NCI-H146 (cell line): Measurements from ENCODE around the gene PKDREJ.
"Not testable (repeated sequence)": the region's sequence is repeated elsewhere in the genome, so short reads cannot be mapped to it uniquely, and the experiment has no call there.

ENCODE experiments used
- DNase-seq: peaks from one replicate; lab custom pipeline; 2025; lab: John Stamatoyannopoulos, UW

The PKDREJ gene

GRCh38 chr22:46288846-46289243, 25.7 kb upstream of the PKDREJ start:
- no peak for DNase-seq

DNA sequence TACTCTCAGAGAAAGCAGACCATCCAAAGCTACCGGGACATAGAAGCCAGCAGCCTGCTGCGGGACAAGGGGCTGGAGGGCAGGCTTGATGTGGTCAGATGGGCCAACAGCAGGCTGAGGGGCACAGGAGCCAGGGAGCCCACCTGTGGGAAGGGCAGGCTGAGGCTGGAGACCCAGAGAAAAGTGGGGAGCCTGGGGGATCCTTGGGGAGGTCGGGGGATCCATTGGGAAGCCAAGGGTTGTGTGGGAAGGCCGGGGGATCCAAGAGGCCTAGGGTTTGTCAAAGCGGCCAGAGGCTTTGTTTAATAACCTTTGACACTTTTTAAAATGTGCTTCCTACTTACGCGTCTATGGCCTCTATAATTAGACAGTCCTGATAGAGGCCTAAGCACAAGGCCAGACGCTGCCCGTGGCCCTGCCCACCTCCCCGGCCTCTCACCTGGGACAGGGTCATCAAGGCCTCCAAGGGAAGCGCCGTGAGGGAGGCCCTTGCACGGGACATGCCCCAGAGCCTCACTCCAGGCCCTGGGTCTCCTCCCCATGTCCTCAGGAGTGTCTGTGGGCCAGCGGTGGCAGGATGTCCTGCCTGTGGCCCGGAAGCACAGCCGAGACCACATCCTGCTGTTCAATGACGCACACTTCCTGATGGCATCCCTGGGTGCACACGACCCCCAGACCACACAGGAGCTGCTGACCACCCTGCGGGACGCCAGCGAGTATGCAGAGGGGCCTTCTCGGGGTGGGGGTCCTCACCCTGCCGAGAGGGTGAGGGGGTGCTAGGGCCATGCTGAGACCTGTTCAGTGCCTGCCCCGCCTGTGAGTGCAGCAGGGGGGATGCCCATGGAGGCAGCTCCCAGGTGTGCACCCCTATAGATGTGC, 25.0 kb upstream of the PKDREJ start:
- no peak for DNase-seq

DNA sequence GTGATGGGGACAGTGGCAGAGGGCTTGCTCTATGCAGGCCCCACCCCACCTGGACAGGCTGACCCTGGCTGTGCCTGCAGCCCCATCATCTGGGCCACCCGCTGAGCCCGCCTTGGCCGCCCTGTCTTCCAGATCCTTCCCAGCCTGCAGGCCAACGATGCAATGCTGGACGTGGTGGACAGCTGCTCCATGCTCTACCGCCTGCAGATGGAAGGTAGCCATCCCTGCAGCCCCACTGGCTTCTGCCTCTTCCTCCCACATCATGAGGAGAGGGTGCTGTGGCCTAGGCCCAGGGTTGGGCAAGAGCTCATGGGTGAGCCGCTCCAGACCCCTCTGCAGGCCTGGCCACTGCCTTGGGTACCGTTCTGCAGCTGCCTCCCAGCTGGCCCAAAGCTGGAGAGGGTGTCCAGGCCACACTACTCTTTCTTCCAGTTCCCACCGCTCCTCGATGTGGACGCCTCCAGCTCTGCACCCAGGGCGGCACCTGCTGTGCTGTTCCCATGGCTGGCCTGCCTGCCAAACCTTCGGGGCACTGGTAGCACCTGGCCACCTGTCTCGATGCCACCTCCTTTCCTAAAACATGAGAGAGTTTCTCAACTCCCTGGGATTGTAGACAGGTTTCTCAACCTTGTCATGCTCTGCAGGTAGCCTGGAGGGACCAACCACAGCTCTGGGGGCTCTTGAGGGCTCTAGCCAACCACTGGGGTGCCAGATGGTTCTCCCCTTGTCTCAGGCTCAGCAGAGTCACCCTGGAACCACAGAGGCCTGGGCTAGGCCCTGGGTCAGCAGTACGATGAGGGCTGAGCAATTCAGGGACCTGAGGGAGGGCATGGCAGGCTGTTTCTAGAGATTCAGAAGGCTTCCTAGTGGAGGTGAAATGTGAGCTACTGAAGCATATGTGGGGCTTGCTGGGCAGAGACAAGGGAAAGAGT, 24.1 kb upstream of the PKDREJ start:
- DNase-seq = no peak

GRCh38 chr22:46286006-46286405, 22.9 kb upstream of the PKDREJ start:
- DNase-seq = no peak

- DNase-seq = no peak
Observed at GRCh38 chr22:46281866-46282678, 18.9 kb upstream of the PKDREJ start.

DNA sequence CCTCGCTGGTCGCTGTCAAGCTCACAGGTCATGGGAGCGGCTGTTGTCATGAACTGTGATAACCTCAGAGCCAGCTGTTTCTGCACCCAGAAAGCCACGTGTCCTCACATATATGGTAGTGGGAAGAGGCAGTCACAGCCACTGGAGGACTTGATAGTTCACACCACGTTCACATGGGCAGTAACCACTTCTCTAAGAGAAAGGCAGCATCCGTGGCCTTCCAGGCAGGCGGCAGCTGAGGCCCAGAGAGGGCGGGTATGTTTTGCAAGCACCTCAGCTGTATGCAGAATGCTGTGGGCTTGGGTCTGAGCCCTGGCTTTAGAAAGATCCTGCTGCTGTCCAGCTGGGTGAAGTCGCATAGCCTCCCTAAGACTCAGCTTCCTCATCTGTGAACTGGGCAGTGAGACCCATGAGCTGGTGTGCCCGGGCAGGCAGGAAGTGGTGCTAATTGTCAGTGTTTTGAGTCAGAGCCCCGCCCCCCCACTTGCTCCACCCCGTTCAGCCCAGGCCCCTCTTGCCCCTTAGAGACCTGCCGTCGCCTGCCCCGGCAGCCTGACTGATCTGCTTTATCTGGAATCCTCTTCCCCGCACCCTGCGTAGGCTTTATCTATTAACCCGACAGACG, 18.0 kb upstream of the PKDREJ start:
- DNase-seq = no peak

GRCh38 chr22:46280063-46280817, 17.1 kb upstream of the PKDREJ start:
- DNase-seq = no peak

DNA sequence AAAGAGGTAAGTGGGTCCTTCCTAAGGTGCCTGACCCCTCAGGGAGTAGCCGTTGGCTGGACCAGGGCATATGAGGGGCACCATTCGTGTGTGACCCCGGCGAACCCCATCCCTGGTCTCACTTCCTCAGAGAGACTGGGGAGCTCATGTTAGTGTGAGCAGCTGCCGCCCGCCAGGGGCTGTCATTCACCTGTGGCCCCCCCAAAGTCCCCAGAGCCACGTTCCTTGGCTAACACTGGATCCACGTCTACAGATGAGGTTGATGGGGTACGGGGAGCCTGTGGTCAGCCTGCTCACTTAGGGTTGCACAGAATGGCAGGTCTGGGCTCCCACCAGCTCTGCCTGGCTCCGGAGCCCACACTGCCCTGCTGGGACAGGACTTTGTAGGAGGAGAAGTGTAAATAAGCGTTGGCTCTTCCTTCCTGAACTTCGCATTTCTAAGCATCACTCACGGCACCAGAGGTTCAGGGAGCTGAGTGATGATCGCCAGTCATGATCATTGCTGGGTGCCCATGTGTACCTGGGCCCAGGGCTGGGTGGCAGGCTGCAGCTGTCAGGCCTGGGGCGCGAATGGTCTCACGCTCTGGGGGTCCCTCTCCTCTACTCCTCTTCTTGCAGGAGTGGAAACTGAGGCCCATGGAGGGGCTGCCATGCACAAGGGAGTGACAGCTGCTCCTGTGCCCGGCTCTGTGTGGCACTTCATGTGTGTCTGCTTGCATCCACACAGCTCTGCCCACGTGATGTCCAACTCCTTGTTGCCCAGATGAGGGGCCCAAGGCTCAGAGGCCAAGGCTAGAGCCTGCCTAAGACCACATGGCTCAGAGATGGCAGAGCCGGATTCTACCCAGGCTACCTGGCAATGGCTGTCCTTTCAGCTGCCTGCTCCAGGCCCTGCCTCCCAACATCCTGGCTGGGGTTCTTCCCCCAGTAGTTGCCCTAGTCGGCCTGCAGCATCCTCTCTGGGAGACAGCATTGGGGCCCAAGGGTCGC, 15.8 kb upstream of the PKDREJ start:
- DNase-seq = no peak

DNA sequence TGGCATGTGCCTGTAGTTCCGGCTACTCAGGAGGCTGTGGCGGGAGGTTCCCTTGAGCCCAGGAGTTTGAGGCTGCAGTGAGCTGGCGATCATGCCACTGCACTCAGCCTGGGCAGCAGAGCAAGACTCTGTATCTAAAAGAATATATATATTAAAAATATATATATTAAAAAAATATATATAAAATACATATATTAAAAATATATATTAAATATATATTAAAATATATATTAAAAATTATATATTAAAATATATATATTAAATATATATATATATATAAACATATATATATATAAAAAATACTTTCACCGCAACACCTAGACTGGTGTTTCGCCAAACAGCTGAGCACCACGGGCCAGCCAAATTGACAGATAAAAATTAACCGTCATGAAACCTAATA, 13.4 kb upstream of the PKDREJ start:
- no peak for DNase-seq

- no peak for DNase-seq
Observed at GRCh38 chr22:46275455-46276122, 12.4 kb upstream of the PKDREJ start.

DNA sequence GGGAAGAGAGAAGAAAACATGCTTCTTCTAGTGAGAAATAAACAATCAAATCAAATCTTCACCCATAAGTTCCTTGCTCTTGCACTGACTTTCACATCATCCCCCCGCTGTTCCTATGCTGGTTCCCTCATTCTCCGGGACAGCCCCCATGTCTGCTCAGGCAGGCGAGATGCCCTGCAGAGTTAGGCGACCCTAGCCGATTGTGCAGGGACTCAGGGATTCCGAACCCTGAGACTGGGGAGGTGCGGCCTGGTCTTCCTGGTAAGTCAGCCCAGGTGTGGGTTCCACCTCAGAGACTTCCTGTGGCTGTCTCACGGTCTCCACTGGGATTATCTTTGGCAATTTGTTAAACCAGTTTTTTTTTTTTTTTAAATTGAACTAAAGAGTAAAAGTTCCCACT, 11.2 kb upstream of the PKDREJ start:
- DNase-seq = no peak

DNA sequence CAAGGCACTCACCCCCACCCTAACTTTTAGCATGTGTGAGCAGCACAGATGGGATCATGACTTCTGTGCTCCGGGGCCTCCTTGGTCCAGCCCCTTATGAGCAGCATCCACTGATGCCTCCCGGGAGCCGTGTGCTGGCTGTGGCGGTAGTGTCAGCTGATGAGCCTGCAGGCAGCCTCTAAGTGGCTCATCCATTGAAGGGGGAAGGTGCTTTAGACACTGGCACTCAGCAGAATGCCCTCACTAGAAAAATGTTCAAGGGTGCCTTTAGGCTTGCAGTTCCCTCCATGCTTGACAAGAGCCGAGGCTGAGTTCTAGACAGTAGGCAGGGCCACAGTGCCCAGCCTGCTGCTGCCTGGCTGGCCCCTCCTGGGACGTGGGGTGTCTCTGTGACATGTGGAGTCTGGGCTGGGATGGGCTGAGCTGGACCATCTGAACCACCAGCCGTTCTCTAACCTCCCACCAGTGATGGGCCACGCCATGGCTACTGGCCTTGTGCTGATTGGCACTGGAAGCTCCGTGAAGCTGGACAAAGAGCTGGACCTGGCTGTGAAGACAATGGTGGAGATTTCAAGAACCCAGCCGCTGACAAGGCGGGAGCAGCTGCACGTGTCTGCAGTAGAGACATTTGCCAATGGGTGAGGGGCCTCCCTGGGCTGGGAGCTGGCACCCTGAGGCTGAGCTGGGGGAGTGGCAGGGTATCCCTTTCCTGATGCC, 10.4 kb upstream of the PKDREJ start:
- no peak for DNase-seq

DNA sequence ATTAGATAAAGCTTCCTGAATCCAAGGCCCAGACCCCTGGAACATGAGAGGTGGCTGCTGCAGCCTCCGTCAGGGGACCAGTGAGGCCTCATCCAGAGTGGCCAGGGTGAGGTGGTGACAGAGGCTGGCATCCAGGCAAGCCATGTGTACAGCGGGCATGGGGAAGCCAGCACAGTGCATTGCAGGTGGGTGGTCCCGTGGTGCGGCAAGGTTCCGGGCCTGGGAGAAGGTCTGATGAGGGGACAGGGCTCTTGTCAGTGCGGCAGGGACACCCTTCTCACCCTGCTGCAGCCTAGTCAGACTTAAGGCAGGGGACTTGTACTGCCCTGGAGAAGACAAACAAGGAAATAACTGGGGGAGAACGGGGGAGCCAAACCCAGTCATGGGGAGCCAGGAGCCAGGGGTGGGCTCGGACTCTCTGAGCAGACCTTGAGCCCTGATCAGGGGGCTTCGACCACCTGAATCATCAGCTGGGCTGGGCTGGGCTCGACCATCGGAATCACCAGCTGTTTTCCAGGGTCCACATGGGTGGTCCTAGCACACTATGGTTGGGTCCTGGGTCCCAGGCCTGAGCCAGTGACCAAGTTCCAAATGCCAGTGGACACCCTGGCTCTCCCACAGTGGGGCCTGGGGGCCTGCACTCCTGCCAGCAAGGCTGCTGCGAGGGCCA, 9.8 kb upstream of the PKDREJ start:
- DNase-seq = no peak

- DNase-seq = no peak
Observed at GRCh38 chr22:46272196-46272595, 9.1 kb upstream of the PKDREJ start.

DNA sequence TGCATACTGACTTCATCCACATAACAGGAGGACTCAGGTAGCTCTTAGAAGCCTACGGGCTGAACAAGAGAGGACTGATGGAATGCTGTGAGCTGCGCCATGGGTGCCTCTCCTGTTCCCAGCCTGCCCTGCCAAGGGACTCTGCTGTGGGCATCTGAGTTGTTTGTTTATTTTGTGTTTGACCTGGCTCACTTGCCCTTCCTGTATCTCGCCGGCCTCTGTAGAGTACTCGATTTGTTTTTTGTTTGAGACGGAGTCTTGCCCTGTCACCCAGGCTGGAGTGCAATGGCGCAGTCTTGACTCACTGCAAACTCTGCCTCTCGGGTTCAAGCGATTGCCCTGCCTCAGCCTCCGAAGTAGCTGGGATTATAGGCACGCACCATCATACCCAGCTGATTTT, 6.4 kb upstream of the PKDREJ start:
- DNase-seq = no peak

- peak; percentile 66 for DNase-seq
Observed at GRCh38 chr22:46267431-46268279, 4.5 kb upstream of the PKDREJ start, which contains the start of gene TTC38. TTC38 (plus strand) TSS chr22:46268008; CDS start chr22:46268040, 32 bp downstream.

DNA sequence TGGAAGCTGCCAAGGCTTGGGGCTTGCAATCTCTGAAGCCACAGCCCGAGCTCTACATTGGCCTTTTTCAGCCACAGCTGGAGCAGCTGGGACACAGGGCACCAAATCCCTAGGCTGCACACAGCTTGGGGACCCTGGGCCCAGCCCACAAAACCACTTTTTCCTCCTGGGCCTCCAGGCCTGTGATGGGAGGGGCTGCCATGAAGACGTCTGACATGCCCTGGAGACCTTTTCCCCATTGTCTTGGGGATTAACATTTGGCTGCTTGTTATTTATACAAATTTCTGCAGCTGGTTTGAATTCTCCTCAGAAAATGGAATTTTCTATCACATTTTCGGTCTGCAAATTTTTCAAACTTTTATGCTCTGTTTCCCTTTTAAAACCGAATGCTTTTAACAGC, 2.5 kb upstream of the PKDREJ start:
- not testable (repeated sequence) for DNase-seq
